GM12878 (cell line): ENCODE measurements around the gene SMIM27. TPM values are rescaled to one million over a fixed set of nuclear protein-coding genes. Genes with fewer than 3 reads are reported as not detected.

Source experiments
- ATAC-seq: fragments of 200-7000 bp; cut with Tn5 transposase; 3 replicates; pipeline ENCODE4 v1.9.1; 2020; ENCODE audit warnings: mild to moderate bottlenecking, moderate library complexity
- BruUV-seq: library from RNA; stranded (reverse); fragments of 400-500 nt; replicated peaks from 2 replicates; lab custom pipeline; 2021; lab: Mats Ljungman, UMichigan
- CTCF ChIA-PET: fragments of 300-600 bp; sonication (Branson Sonifier 250); formaldehyde crosslinking; extraction: SDS; loops from one replicate; lab custom pipeline; 2021; ENCODE audit warnings: inconsistent platforms; lab: Yijun Ruan, JAX
- POLR2A ChIA-PET: fragments of 350-600 bp; formaldehyde crosslinking; extraction: SDS; loops from one replicate; lab custom pipeline; 2021; ENCODE audit warnings: inconsistent platforms; lab: Charles Lee
- RAD21 ChIA-PET: fragments of 300-600 bp; sonication (Branson Sonifier 250); formaldehyde crosslinking; loops from one replicate; lab custom pipeline; 2023; ENCODE audit warnings: antibody characterized with exemption; ENCODE audit not compliant: unreplicated experiment; lab: Charles Lee
- SMC1A ChIA-PET: fragments of 300-600 bp; sonication (Branson Sonifier 250); formaldehyde crosslinking; loops from one replicate; lab custom pipeline; 2023; ENCODE audit not compliant: unreplicated experiment, uncharacterized antibody; lab: Charles Lee
- DNase-seq: peaks from one replicate; pipeline ENCODE4 v3.0.0-alpha.2; 2011; ENCODE audit warnings: low read depth, low spot score
- FAIRE-seq: peaks from 3 replicates; lab custom pipeline; 2011; peaks lifted over from hg19 to GRCh38; lab: Jason Lieb, UNC
- H2AFZ ChIP-seq: 2 replicates; pipeline ENCODE4 v1.6.0; 2011; ENCODE audit warnings: low read depth, low read length, control low read depth; ENCODE audit not compliant: control insufficient read depth
- H3K27ac ChIP-seq: 2 replicates; pipeline ENCODE4 v1.5.1; 2011; ENCODE audit warnings: control low read depth; ENCODE audit not compliant: control insufficient read depth, insufficient read depth
- H3K27me3 ChIP-seq, 2 experiments: replicated peaks in 1 of 2; 2 replicates each; pipeline versions ENCODE4 v1.6.0 to v1.6.1; 2011; ENCODE audit warnings: low read length in 1 of 2; ENCODE audit not compliant: control insufficient read depth in 2 of 2, insufficient read depth in 2 of 2
- H3K36me3 ChIP-seq, 2 experiments: 2 replicates each; pipeline ENCODE4 v1.5.1; 2011; ENCODE audit warnings: low read length in 1 of 2; ENCODE audit not compliant: control insufficient read depth in 2 of 2, insufficient read depth in 2 of 2
- H3K4me1 ChIP-seq: 2 replicates; pipeline ENCODE4 v1.6.1; 2011; ENCODE audit warnings: mild to moderate bottlenecking, low read length, moderate library complexity, mixed read lengths; ENCODE audit not compliant: control insufficient read depth, insufficient read depth
- H3K4me2 ChIP-seq: 2 replicates; pipeline ENCODE4 v1.6.0; 2011; ENCODE audit warnings: control low read depth; ENCODE audit not compliant: control insufficient read depth, insufficient read depth
- H3K4me3 ChIP-seq: fragments of 200-600 bp; sonication (generic); 2 replicates; pipeline ENCODE4 v1.5.1; 2016
- H3K79me2 ChIP-seq: 2 replicates; pipeline ENCODE4 v1.6.0; 2011; ENCODE audit warnings: low read length; ENCODE audit not compliant: control insufficient read depth, insufficient read depth
- H3K9ac ChIP-seq: 2 replicates; pipeline ENCODE4 v1.8.0; 2011; ENCODE audit warnings: low read length, control low read depth, mixed read lengths; ENCODE audit not compliant: control insufficient read depth, insufficient read depth
- H3K9me3 ChIP-seq: replicated peaks from 3 replicates; pipeline ENCODE4 v1.5.1; 2011; ENCODE audit warnings: mild to moderate bottlenecking, low read length; ENCODE audit not compliant: control insufficient read depth, insufficient read depth
- H4K20me1 ChIP-seq: 2 replicates; pipeline ENCODE4 v1.6.0; 2011; ENCODE audit not compliant: control insufficient read depth, insufficient read depth
- CEBPZ ChIP-seq: fragments of 150-350 bp; IDR thresholded peaks from 2 replicates; pipeline ENCODE4 v1.6.1; 2016; ENCODE audit warnings: low read depth, low read length
- NFXL1 ChIP-seq: fragments of 450-650 bp; IDR thresholded peaks from 2 replicates; pipeline ENCODE4 v1.6.1; 2017; ENCODE audit warnings: antibody characterized with exemption, mild to moderate bottlenecking, borderline replicate concordance
- PAX8 ChIP-seq: fragments of 450-650 bp; IDR thresholded peaks from 2 replicates; pipeline ENCODE4 v1.6.1; 2017; ENCODE audit warnings: mild to moderate bottlenecking, moderate library complexity
- POLR2AphosphoS2 ChIP-seq: IDR thresholded peaks from 2 replicates; pipeline ENCODE4 v1.6.1; 2011; ENCODE audit warnings: low read depth, mild to moderate bottlenecking, low read length, improper control_type of control experiment, moderate library complexity
- RAD51 ChIP-seq: fragments of 450-650 bp; IDR thresholded peaks from 2 replicates; pipeline ENCODE4 v1.6.1; 2016; ENCODE audit warnings: moderate library complexity, mild to moderate bottlenecking, inconsistent platforms
- SMAD1 ChIP-seq: fragments of 450-650 bp; IDR thresholded peaks from 2 replicates; pipeline ENCODE4 v1.6.1; 2018; ENCODE audit warnings: mild to moderate bottlenecking, low read depth; ENCODE audit not compliant: partially characterized antibody
- ZNF592 ChIP-seq: fragments of 450-650 bp; IDR thresholded peaks from 2 replicates; pipeline ENCODE4 v1.6.1; 2017; ENCODE audit warnings: mild to moderate bottlenecking, moderate library complexity
- ZZZ3 ChIP-seq: IDR thresholded peaks from 2 replicates; pipeline ENCODE4 v1.6.1; 2011; ENCODE audit warnings: low read depth; ENCODE audit not compliant: control insufficient read depth, insufficient read length
- WGBS: methylation state at CpG from one replicate; pipeline ENCODE4 v1.1.6; 2016; ENCODE audit warnings: low lambda C conversion rate; ENCODE audit not compliant: insufficient replicate concordance, insufficient coverage; ENCODE audit errors: missing lambda C conversion rate; 5-methylcytosine and 5-hydroxymethylcytosine counted together
- in situ Hi-C: fragments of 300-500 bp; cut with MboI; formaldehyde crosslinking; loops from 9 replicates; pipeline ENCODE4 v1.14.3; 2018; ENCODE audit warnings: mixed read lengths
- intact Hi-C: fragments of 100-400 bp; cut with micrococcal nuclease; formaldehyde crosslinking; loops from one replicate; pipeline ENCODE4 v1.14.2; 2022; ENCODE audit not compliant: unreplicated experiment
- polyA plus RNA-seq, 11 experiments: library from polyadenylated mRNA; depleted of rRNA in 4 of 11; unstranded in 6 of 11; stranded (reverse) in 5 of 11; fragments of >200 nt; fragmentation: Nextera tagmentation in 4 of 11; fragmentation: Illumina TruSeq in 1 of 11; extraction: Ambion mirVana in 4 of 11; extraction: Trizol in 1 of 11; gene quantifications; 1 replicate in 1 of 11; 2 replicates in 10 of 11; pipeline versions ENCODE4 v1.2.1 to v1.2.3, GENCODE V29; 2011 to 2016; ENCODE audit warnings: inconsistent platforms in 2 of 11, missing spikeins in 2 of 11, low read depth in 1 of 11
- total RNA-seq, 4 experiments: library from RNA; depleted of rRNA in 3 of 4; stranded (reverse); fragments of >200 nt in 3 of 4; fragmentation: Illumina TruSeq in 1 of 4; extraction: Trizol in 1 of 4; gene quantifications; 2 replicates each; pipeline versions ENCODE4 v1.2.1 to v1.2.3, GENCODE V29; 2013 to 2021
- TF ChIP-seq, protein P1 (sequence below): fragments of 450-650 bp; IDR thresholded peaks from 2 replicates; pipeline ENCODE4 v1.6.1; 2016; ENCODE audit warnings: mild to moderate bottlenecking
- TF ChIP-seq, protein P2 (sequence below): IDR thresholded peaks from 2 replicates; pipeline ENCODE4 v1.6.1; 2012; ENCODE audit warnings: low read length, inconsistent platforms

The SMIM27 gene
- total and polyA plus RNA-seq, 10 of the 15 experiments (the other 5 are each of a cell fraction or from before 2014, with no cell fraction given), result 12.2 to 47.3 (median 26.5) TPM

DNA sequence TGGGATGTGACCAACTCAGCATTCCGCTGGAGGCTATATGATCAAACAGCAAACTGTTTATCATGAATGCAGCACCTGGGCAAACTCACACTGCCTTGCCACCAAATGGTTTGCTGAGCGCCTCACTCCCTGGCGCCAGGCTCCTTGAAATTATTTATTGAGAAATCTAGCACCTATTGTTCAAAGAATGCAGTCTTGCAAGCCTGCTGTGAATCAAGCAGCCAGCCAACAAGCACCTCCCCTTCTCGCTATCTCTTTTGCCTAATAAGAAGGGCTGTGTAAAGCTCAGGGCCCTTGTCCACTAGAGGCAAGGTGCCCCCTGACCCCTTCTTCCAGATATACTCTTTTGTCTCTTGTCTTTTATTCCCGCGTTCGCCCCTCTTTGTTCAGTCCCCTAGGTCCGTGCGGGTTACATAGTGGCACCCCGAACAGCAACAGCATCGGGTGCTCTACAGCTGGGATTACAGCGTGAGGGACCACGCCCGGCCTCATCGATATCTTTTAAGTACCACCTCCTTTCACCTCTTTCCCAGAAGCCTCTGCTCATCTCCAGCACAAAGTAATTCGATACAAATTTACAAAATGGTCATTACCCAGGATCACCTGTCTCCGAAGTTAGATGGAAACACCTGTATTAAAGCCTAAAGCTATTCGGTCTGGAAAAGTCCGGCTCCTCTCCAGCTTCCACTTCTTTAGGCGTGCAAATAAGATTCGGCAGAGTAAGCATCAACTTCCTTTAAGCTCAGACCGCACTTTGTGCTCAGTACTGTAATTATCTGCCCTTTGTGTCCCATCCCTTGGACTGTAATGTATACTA, 27.0 kb upstream of the SMIM27 start:
- BruUV-seq, result TSS peak; percentile 68
- no peak for TF ChIP-seq RAD51
- TF ChIP-seq NFXL1, result no peak
- TF ChIP-seq, protein P1, sequence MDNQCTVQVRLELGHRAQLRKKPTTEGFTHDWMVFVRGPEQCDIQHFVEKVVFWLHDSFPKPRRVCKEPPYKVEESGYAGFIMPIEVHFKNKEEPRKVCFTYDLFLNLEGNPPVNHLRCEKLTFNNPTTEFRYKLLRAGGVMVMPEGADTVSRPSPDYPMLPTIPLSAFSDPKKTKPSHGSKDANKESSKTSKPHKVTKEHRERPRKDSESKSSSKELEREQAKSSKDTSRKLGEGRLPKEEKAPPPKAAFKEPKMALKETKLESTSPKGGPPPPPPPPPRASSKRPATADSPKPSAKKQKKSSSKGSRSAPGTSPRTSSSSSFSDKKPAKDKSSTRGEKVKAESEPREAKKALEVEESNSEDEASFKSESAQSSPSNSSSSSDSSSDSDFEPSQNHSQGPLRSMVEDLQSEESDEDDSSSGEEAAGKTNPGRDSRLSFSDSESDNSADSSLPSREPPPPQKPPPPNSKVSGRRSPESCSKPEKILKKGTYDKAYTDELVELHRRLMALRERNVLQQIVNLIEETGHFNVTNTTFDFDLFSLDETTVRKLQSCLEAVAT, result peak; percentile 62; the same call in 1 of the 2 replicates
- no peak for TF ChIP-seq POLR2AphosphoS2
- no peak for TF ChIP-seq SMAD1
- TF ChIP-seq ZZZ3, result no peak
- TF ChIP-seq, protein P2, sequence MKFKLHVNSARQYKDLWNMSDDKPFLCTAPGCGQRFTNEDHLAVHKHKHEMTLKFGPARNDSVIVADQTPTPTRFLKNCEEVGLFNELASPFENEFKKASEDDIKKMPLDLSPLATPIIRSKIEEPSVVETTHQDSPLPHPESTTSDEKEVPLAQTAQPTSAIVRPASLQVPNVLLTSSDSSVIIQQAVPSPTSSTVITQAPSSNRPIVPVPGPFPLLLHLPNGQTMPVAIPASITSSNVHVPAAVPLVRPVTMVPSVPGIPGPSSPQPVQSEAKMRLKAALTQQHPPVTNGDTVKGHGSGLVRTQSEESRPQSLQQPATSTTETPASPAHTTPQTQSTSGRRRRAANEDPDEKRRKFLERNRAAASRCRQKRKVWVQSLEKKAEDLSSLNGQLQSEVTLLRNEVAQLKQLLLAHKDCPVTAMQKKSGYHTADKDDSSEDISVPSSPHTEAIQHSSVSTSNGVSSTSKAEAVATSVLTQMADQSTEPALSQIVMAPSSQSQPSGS, result no peak
- TF ChIP-seq ZNF592, result no peak
- TF ChIP-seq PAX8, result no peak
- no peak for TF ChIP-seq CEBPZ

More for the DNA sequence above, 27.0 kb upstream of the SMIM27 start:
- Histone ChIP-seq H3K79me2 (peaks cover 25% of the 10 kb centered on the region), H3K9me3 (no peaks in the 10 kb centered on the region; the same call in 2 of the 3 replicates), H4K20me1 (no peaks in the 10 kb centered on the region), H3K27me3 (no peaks in the 10 kb centered on the region), H3K4me1 (no peaks in the 10 kb centered on the region; the same call in 1 of the 2 replicates), H3K4me2 (peak overlapping the region; percentile 86), H3K4me3 (peak overlapping the region; percentile 98), H3K9ac (peak overlapping the region; percentile 89), H3K36me3 (no peaks in the 10 kb centered on the region), H3K27ac (peak overlapping the region; percentile 84), H2AFZ (peak overlapping the region; percentile 85)
- ChIA-PET RAD21 (interaction anchor here (0.6 to 2.5 kb wide), 9 partner anchors 14 to 147 kb away, joined by 3 to 36 read pairs (median 7); partner anchors contain the start of genes ACO1 and NDUFB6), SMC1A (interaction anchor here (1.1 to 4.4 kb wide), 11 partner anchors 18 to 146 kb away, joined by 3 to 40 read pairs (median 6); partner anchors contain the start of genes ACO1, NDUFB6, SMIM27 and TOPORS), POLR2A (interaction anchor here (0.7 to 3.3 kb wide), 8 partner anchors 11 to 500 kb away, joined by 3 to 19 read pairs (median 6); partner anchors contain the start of genes ACO1, DNAJA1, SMIM27 and TOPORS), CTCF (interaction anchor here (0.5 to 3.3 kb wide), 14 partner anchors 9 to 274 kb away, joined by 3 to 58 read pairs (median 6); partner anchors contain the start of genes ACO1, NDUFB6, SMIM27 and TOPORS)
- in situ Hi-C loops, result no loop called here
- FAIRE-seq, result peak; percentile 35
- 24% methylated on average over 22 of the region's 22 CpGs for WGBS
- peak; percentile 77 for ATAC-seq
- intact Hi-C loops, result loop anchor here (2.0 kb wide), 1 partner anchor 48 kb away; the partner anchor contains the start of gene NDUFB6
- peak; percentile 9 for DNase-seq
